Lung (tissue), 16 donors: ENCODE results near the gene TMSB15B. TPM values are rescaled to one million over a fixed set of nuclear protein-coding genes. Genes with fewer than 3 reads are reported as not detected.
"Not testable (repeated sequence)": the region's sequence is repeated elsewhere in the genome, so short reads cannot be mapped to it uniquely, and the experiment has no call there.

Experiments used
- ATAC-seq: fragments of 200-7000 bp; cut with Tn5 transposase; one replicate; pipeline ENCODE4 v1.9.1; 2020; ENCODE audit warnings: moderate number of reproducible peaks; ENCODE audit not compliant: insufficient read depth, low FRiP score
- DNase-seq, 3 donors: peaks; one replicate each; pipeline ENCODE4 v3.0.0-alpha.2; 2013 to 2017
- H3K27ac ChIP-seq, 2 donors: one replicate each; pipeline ENCODE4 v1.5.1; 2013; ENCODE audit warnings: mild to moderate bottlenecking in 2 of 2, moderate library complexity in 2 of 2, control low read depth in 1 of 2, inconsistent platforms in 1 of 2, low read depth in 1 of 2, low read length in 1 of 2
- H3K27me3 ChIP-seq, 3 donors: one replicate each; pipeline ENCODE4 v1.5.1; 2013; ENCODE audit warnings: low read length in 2 of 3; ENCODE audit not compliant: control insufficient read depth in 3 of 3, insufficient read depth in 3 of 3
- H3K36me3 ChIP-seq, 4 donors: one replicate each; pipeline ENCODE4 v1.5.1; 2013; ENCODE audit warnings: low read length in 4 of 4, mild to moderate bottlenecking in 1 of 4, moderate library complexity in 1 of 4; ENCODE audit not compliant: control insufficient read depth in 4 of 4, insufficient read depth in 4 of 4
- H3K4me1 ChIP-seq, 5 donors: one replicate each; pipeline ENCODE4 v1.5.1; 2013; ENCODE audit warnings: low read length in 5 of 5, mild to moderate bottlenecking in 2 of 5, moderate library complexity in 1 of 5; ENCODE audit not compliant: control insufficient read depth in 5 of 5, insufficient read depth in 5 of 5
- H3K4me3 ChIP-seq: one replicate; pipeline ENCODE4 v1.5.1; 2013; ENCODE audit warnings: mild to moderate bottlenecking, control low read depth, moderate library complexity
- H3K9ac ChIP-seq, 2 donors: one replicate each; pipeline ENCODE4 v1.5.1; 2013; ENCODE audit warnings: low read length in 2 of 2, control low read depth in 1 of 2; ENCODE audit not compliant: insufficient read depth in 1 of 2
- H3K9me3 ChIP-seq, 4 donors: one replicate each; pipeline ENCODE4 v1.5.1; 2013; ENCODE audit warnings: low read length in 3 of 4, mild to moderate bottlenecking in 1 of 4, moderate library complexity in 1 of 4; ENCODE audit not compliant: control insufficient read depth in 4 of 4, insufficient read depth in 3 of 4
- CTCF ChIP-seq: IDR thresholded peaks from 2 replicates; pipeline ENCODE4 v1.5.1; 2012; ENCODE audit warnings: mild to moderate bottlenecking; ENCODE audit errors: control extremely low read depth, extremely low read depth
- WGBS, 2 donors: extraction: QIAGEN DNeasy Blood & Tissue Kit; methylation state at CpG; one replicate each; pipeline ENCODE4 v1.1.7; 2013; 5-methylcytosine and 5-hydroxymethylcytosine counted together
- long read RNA-seq, 5 donors: transcript quantifications; one replicate each; lab custom pipeline, GENCODE V29; 2026
- polyA plus RNA-seq, 2 donors: library from polyadenylated mRNA; stranded (reverse); fragments of 200-250 nt; gene quantifications; one replicate each; pipeline ENCODE4 v1.2.1, GENCODE V29; 2013
- total RNA-seq, 2 donors: library from RNA; depleted of rRNA in 1 of 2; stranded (reverse); fragments of >200 nt in 1 of 2; gene quantifications; one replicate each; pipeline ENCODE4 v1.2.1, GENCODE V29; 2014 to 2021
- donor health status: control.
- donor health status: control.
- donor health status: Bipolar disorder and iron deficiency.
- donor health status: healthy.
- donor health status: DM: yes; HTN: yes; CAD: no.

TMSB15B gene
- 1 to 10 TPM; 1.7 to 6.2 TPM for total RNA-seq
- polyA plus RNA-seq: 1 to 10 TPM; 1.2 to 3.3 TPM
- long read RNA-seq, donor 1, partial matches to known transcripts: 0 of 7 reads
- long read RNA-seq, donor 1, other reads (novel, unspliced or antisense): 0 of 7 reads
- long read RNA-seq, donor 2, transcript TMSB15B-204 (3 exons, 665 nt): major isoform, 8 of 8 reads
- long read RNA-seq, donor 2, partial matches to known transcripts: 0 of 8 reads
- long read RNA-seq, donor 2, other reads (novel, unspliced or antisense): 0 of 8 reads
- long read RNA-seq, donor 3, transcript TMSB15B-204 (3 exons, 665 nt): major isoform, 8 of 9 reads
- long read RNA-seq, donor 3, partial matches to known transcripts: 0 of 9 reads
- long read RNA-seq, donor 3, other reads (novel, unspliced or antisense): 0 of 9 reads
- long read RNA-seq, donor 4, transcript TMSB15B-204 (3 exons, 665 nt): major isoform, 9 of 9 reads
- long read RNA-seq, donor 4, partial matches to known transcripts: 0 of 9 reads
- long read RNA-seq, donor 4, other reads (novel, unspliced or antisense): 0 of 9 reads
- long read RNA-seq, donor 5, transcript TMSB15B-204 (3 exons, 665 nt): major isoform, 18 of 19 reads
- long read RNA-seq, donor 5, partial matches to known transcripts: 0 of 19 reads
- long read RNA-seq, donor 5, other reads (novel, unspliced or antisense): 0 of 19 reads

- ATAC-seq: peak; percentile 83
- H3K9ac ChIP-seq, H3K4me3 ChIP-seq, DNase-seq, H3K36me3 ChIP-seq, H3K4me1 ChIP-seq, H3K27me3 ChIP-seq, H3K27ac ChIP-seq, H3K9me3 ChIP-seq: not testable (repeated sequence)
- no CpG with 5 or more reads among the region's 55 CpGs for WGBS, 2 donors
These were observed at the start of gene TMSB15B for GRCh38 chrX:103962411-103963278. Gene TMSB15B, plus strand, starts transcription at chrX:103962627.

GRCh38 chrX:103913356-103914020, 48.9 kb upstream of the TMSB15B start:
- 62 to 84% methylated on average over 10 of the region's 10 CpGs for WGBS, 2 donors
- no peak for TF ChIP-seq CTCF
- peaks cover 0 to 2% (median 0%) of the 10 kb centered on the region in 4 donors for H3K9me3 ChIP-seq
- no peak overlapping the region for H3K9ac ChIP-seq
- H3K36me3 ChIP-seq: no peaks in the 10 kb centered on the region
- peaks cover 3 to 23% (median 10%) of the 10 kb centered on the region in 3 donors for H3K27me3 ChIP-seq
- no peak overlapping the region for H3K27ac ChIP-seq
- H3K4me3 ChIP-seq: no peak overlapping the region
- DNase-seq (no peak), ATAC-seq (no peak)
- H3K4me1 ChIP-seq: no peaks in the 10 kb centered on the region

- no peak overlapping the region for H3K4me3 ChIP-seq
- peak overlapping the region in 1 of 2 donors; percentile 57 for H3K27ac ChIP-seq
- peaks cover 0 to 2% (median 0%) of the 10 kb centered on the region in 4 donors for H3K9me3 ChIP-seq
- DNase-seq (peak; percentile 69 to 81 (median 80)), ATAC-seq (no peak)
- 1 to 19% methylated on average over 15 to 18 of the region's 18 CpGs for WGBS, 2 donors
- no peaks in the 10 kb centered on the region for H3K36me3 ChIP-seq
- peak; percentile 27 for TF ChIP-seq CTCF
- H3K4me1 ChIP-seq: no peaks in the 10 kb centered on the region
- peaks cover 3 to 28% (median 4%) of the 10 kb centered on the region in 3 donors for H3K27me3 ChIP-seq
- H3K9ac ChIP-seq: no peak overlapping the region
These were observed 44.4 kb upstream of the TMSB15B start for GRCh38 chrX:103918050-103918449.
